ENCODE measurements around the gene TSSC4.

TSSC4 gene

DNA sequence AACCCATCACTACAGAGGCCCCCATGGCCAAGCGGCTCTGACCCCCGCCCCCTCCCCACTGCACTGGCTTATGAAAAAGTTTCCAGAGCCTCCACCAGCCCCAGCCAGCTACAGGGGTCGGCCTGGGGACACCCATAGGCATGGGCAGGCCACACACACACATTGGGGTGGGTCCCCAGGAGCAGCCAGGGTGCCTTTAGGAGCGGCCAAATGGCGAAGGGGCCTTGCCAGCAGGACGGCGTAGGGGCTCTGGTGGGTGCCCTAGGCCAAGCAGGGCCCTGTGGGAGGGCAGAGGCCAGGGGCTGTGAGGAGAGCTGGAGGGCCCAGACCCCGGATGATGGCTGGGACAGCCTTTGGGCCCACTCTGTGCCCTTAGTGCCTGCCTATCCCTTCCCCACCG lies 10.1 kb downstream of the TSSC4 start:
- ChIA-PET CTCF (interaction anchor here (1.0 to 1.1 kb wide), 2 partner anchors 9 to 121 kb away, joined by 3 to 4 read pairs; no protein-coding TSS in a partner anchor), POLR2A (interaction anchor here (0.7 kb wide), 1 partner anchor 211 kb away, joined by 3 read pairs; no protein-coding TSS in a partner anchor)
- H3K4me3 ChIP-seq (ENCODE audit: low read depth, low read length), result no peak overlapping the region
- TF ChIP-seq ZNF48 (tag by site-specific recombination; IDR thresholded peaks at IDR 0.05) (no peak), KLF7 (tag by site-specific recombination; IDR thresholded peaks at IDR 0.05; ENCODE audit: borderline replicate concordance) (no peak)
- TF ChIP-seq, protein P1, sequence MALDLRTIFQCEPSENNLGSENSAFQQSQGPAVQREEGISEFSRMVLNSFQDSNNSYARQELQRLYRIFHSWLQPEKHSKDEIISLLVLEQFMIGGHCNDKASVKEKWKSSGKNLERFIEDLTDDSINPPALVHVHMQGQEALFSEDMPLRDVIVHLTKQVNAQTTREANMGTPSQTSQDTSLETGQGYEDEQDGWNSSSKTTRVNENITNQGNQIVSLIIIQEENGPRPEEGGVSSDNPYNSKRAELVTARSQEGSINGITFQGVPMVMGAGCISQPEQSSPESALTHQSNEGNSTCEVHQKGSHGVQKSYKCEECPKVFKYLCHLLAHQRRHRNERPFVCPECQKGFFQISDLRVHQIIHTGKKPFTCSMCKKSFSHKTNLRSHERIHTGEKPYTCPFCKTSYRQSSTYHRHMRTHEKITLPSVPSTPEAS (tag by site-specific recombination; IDR thresholded peaks at IDR 0.05), result no peak
- H3K36me3 ChIP-seq (ENCODE audit: control insufficient read depth in 2 of 2, insufficient read depth in 1 of 2, low read length in 2 of 2), result no peaks in the 10 kb centered on the region
- H3K27ac ChIP-seq (ENCODE audit: extremely low read depth, low read depth, low read length), result no peak overlapping the region
- no peaks in the 10 kb centered on the region for H3K4me1 ChIP-seq (ENCODE audit: control insufficient read depth, insufficient read depth, low read length)
- H3K9me3 ChIP-seq (ENCODE audit: control insufficient read depth, insufficient read depth, low read depth, low read length), result no peaks in the 10 kb centered on the region

DNA sequence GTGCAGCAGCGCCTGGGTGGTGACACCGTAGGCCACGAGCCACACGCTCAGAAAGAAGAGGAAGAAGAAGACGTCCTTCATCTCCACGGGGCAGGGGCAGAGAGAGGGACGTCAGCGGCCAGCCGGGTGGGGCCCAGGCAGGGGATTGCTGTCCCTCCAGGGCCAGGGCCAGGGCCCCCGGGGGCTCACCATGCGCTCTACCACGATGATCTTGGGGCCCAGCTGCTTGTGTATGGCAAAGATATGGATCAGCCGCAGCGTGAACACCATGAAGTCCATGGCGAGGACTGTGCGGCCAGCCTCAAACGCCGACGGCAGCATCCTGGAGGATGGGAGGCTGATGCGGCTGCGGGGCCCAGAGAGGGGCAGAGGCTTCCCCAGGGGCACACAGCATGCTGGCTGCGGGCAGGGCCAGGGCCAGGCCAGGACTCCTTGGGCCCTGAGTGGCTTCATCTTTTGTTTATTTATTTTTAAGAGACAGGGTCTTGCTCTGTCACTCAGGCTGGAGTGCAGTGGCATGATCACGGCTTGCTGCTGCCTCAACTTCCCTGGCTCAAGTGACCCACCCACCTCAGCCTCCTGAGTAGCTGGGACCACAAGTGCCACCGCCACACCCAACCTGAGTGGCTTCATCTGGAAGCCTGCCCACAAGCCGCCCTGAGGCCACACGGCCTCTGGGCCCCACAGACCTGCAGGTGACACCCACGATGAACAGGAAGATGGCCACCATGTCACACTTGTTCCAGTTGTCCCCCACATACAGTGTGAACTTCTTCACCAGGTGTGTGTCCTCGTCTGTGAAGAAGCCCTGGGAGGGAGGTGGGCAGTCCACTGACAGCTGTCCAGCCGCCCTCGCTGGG lies 11.1 kb downstream of the TSSC4 start:
- ChIA-PET CTCF (interaction anchor here (0.7 to 1.1 kb wide), 3 partner anchors 8 to 120 kb away, joined by 3 to 4 read pairs (median 3); no protein-coding TSS in a partner anchor), POLR2A (no interaction called here)
- Histone ChIP-seq H3K4me1 (ENCODE audit: control insufficient read depth, insufficient read depth, low read length) (no peaks in the 10 kb centered on the region), H3K27ac (ENCODE audit: extremely low read depth, low read depth, low read length) (no peak overlapping the region), H3K9me3 (ENCODE audit: control insufficient read depth, insufficient read depth, low read depth, low read length) (no peaks in the 10 kb centered on the region), H3K36me3 (ENCODE audit: control insufficient read depth in 2 of 2, insufficient read depth in 1 of 2, low read length in 2 of 2) (no peaks in the 10 kb centered on the region), H3K4me3 (ENCODE audit: low read depth, low read length) (no peak overlapping the region)
- TF ChIP-seq ZNF132 (tag by site-specific recombination; IDR thresholded peaks at IDR 0.05; ENCODE audit: borderline replicate concordance) (no peak), KLF9 (tag by site-specific recombination; IDR thresholded peaks at IDR 0.05; ENCODE audit: low read depth) (no peak), ZFP37 (tag by site-specific recombination; IDR thresholded peaks at IDR 0.05) (no peak), ZNF558 (tag by site-specific recombination; IDR thresholded peaks at IDR 0.05) (no peak), HOXC10 (CRISPR knock-in tag; IDR thresholded peaks at IDR 0.05) (no peak), ZFHX2 (tag by site-specific recombination; conservative IDR thresholded peaks at IDR 0.05) (no peak), PRDM1 (tag by site-specific recombination; IDR thresholded peaks at IDR 0.05) (no peak), ZNF837 (tag by site-specific recombination; IDR thresholded peaks at IDR 0.05) (no peak), BCL11A (tag by site-specific recombination; IDR thresholded peaks at IDR 0.05; ENCODE audit: low read depth) (no peak), FEZF1 (tag by site-specific recombination; IDR thresholded peaks at IDR 0.05) (no peak), ZNF302 (tag by site-specific recombination; IDR thresholded peaks at IDR 0.05; ENCODE audit: low read depth) (no peak), ZBTB1 (tag by site-specific recombination; IDR thresholded peaks at IDR 0.05) (no peak), SETDB1 (IDR thresholded peaks at IDR 0.05; ENCODE audit: insufficient read length, low read length) (no peak), ZNF623 (tag by site-specific recombination; IDR thresholded peaks at IDR 0.05) (no peak)
- TF ChIP-seq, protein P2, sequence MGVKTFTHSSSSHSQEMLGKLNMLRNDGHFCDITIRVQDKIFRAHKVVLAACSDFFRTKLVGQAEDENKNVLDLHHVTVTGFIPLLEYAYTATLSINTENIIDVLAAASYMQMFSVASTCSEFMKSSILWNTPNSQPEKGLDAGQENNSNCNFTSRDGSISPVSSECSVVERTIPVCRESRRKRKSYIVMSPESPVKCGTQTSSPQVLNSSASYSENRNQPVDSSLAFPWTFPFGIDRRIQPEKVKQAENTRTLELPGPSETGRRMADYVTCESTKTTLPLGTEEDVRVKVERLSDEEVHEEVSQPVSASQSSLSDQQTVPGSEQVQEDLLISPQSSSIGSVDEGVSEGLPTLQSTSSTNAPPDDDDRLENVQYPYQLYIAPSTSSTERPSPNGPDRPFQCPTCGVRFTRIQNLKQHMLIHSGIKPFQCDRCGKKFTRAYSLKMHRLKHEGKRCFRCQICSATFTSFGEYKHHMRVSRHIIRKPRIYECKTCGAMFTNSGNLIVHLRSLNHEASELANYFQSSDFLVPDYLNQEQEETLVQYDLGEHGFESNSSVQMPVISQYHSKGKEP (tag by site-specific recombination; IDR thresholded peaks at IDR 0.05), result no peak
- TF ChIP-seq, protein P3, sequence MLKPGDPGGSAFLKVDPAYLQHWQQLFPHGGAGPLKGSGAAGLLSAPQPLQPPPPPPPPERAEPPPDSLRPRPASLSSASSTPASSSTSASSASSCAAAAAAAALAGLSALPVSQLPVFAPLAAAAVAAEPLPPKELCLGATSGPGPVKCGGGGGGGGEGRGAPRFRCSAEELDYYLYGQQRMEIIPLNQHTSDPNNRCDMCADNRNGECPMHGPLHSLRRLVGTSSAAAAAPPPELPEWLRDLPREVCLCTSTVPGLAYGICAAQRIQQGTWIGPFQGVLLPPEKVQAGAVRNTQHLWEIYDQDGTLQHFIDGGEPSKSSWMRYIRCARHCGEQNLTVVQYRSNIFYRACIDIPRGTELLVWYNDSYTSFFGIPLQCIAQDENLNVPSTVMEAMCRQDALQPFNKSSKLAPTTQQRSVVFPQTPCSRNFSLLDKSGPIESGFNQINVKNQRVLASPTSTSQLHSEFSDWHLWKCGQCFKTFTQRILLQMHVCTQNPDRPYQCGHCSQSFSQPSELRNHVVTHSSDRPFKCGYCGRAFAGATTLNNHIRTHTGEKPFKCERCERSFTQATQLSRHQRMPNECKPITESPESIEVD (tag by site-specific recombination; IDR thresholded peaks at IDR 0.05), result no peak
- TF ChIP-seq, protein P4, sequence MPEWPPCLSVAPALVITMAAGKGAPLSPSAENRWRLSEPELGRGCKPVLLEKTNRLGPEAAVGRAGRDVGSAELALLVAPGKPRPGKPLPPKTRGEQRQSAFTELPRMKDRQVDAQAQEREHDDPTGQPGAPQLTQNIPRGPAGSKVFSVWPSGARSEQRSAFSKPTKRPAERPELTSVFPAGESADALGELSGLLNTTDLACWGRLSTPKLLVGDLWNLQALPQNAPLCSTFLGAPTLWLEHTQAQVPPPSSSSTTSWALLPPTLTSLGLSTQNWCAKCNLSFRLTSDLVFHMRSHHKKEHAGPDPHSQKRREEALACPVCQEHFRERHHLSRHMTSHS (tag by site-specific recombination; IDR thresholded peaks at IDR 0.05), result no peak
- TF ChIP-seq, protein P5, sequence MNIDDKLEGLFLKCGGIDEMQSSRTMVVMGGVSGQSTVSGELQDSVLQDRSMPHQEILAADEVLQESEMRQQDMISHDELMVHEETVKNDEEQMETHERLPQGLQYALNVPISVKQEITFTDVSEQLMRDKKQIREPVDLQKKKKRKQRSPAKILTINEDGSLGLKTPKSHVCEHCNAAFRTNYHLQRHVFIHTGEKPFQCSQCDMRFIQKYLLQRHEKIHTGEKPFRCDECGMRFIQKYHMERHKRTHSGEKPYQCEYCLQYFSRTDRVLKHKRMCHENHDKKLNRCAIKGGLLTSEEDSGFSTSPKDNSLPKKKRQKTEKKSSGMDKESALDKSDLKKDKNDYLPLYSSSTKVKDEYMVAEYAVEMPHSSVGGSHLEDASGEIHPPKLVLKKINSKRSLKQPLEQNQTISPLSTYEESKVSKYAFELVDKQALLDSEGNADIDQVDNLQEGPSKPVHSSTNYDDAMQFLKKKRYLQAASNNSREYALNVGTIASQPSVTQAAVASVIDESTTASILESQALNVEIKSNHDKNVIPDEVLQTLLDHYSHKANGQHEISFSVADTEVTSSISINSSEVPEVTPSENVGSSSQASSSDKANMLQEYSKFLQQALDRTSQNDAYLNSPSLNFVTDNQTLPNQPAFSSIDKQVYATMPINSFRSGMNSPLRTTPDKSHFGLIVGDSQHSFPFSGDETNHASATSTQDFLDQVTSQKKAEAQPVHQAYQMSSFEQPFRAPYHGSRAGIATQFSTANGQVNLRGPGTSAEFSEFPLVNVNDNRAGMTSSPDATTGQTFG (tag by site-specific recombination; IDR thresholded peaks at IDR 0.05; ENCODE audit: borderline replicate concordance), result no peak
- TF ChIP-seq, protein P6, sequence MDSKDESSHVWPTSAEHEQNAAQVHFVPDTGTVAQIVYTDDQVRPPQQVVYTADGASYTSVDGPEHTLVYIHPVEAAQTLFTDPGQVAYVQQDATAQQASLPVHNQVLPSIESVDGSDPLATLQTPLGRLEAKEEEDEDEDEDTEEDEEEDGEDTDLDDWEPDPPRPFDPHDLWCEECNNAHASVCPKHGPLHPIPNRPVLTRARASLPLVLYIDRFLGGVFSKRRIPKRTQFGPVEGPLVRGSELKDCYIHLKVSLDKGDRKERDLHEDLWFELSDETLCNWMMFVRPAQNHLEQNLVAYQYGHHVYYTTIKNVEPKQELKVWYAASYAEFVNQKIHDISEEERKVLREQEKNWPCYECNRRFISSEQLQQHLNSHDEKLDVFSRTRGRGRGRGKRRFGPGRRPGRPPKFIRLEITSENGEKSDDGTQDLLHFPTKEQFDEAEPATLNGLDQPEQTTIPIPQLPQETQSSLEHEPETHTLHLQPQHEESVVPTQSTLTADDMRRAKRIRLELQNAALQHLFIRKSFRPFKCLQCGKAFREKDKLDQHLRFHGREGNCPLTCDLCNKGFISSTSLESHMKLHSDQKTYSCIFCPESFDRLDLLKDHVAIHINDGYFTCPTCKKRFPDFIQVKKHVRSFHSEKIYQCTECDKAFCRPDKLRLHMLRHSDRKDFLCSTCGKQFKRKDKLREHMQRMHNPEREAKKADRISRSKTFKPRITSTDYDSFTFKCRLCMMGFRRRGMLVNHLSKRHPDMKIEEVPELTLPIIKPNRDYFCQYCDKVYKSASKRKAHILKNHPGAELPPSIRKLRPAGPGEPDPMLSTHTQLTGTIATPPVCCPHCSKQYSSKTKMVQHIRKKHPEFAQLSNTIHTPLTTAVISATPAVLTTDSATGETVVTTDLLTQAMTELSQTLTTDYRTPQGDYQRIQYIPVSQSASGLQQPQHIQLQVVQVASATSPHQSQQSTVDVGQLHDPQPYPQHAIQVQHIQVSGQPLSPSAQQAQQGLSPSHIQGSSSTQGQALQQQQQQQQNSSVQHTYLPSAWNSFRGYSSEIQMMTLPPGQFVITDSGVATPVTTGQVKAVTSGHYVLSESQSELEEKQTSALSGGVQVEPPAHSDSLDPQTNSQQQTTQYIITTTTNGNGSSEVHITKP (tag by site-specific recombination; IDR thresholded peaks at IDR 0.05), result no peak
